GM18870 (cell line): ENCODE data around the gene AMPH.
"Not testable (repeated sequence)": the region's sequence is repeated elsewhere in the genome, so short reads cannot be mapped to it uniquely, and the experiment has no call there.

Experiments
- ATAC-seq: cut with Tn5 transposase; IDR thresholded peaks from one replicate; pipeline ENCODE4 v1.9.1; 2021; ENCODE audit warnings: moderate library complexity; ENCODE audit not compliant: unreplicated experiment

AMPH gene

GRCh38 chr7:38398725-38399321 lies 232.3 kb downstream of the AMPH start:
- ATAC-seq = no peak

GRCh38 chr7:38396852-38397251 lies 234.3 kb downstream of the AMPH start:
- no peak for ATAC-seq

GRCh38 chr7:38395921-38396552 lies 235.1 kb downstream of the AMPH start:
- ATAC-seq = not testable (repeated sequence)

DNA sequence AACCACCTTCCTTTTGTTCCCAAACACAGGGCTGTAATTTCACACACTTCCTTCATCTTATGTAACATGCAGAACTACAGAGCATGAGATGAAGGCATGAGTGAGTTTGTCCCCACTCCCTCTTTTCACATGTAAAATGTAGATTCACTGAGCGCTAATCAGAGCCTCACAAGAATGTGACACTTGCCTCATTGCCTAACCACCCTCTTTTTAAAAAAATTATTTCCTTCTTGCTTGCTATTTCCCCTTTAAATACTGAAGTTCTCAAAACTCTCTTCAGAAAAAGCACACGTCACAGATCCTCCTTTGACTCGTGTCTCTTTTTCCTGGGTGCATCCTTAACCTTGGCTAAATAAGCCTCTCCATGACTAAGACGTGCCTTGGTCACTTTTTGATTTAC lies 236.5 kb downstream of the AMPH start:
- no peak for ATAC-seq

GRCh38 chr7:38393874-38394273 lies 237.3 kb downstream of the AMPH start:
- ATAC-seq = peak; percentile 58

DNA sequence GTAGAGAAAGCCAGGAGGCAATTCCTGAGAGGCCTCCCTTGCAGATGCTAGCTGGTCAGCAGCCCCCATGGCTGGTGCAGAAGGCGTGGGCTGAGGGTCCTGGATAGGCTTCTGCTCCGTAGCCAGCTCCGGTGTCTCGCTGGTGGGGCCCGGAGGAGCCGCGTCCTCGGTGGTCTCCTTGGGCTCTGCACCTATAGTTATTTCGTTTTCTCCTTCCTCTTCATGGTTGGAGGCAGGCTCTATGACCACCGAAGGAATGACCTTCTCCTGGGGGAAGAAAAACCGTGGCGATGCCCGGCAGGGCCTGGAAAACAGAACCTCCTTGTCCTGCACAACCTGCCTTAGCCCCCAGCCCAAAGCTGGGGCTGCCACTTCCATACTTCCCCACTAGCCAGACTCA lies 239.4 kb downstream of the AMPH start:
- ATAC-seq = no peak

- no peak for ATAC-seq
Observed at GRCh38 chr7:38385682-38386081, 245.5 kb downstream of the AMPH start.

DNA sequence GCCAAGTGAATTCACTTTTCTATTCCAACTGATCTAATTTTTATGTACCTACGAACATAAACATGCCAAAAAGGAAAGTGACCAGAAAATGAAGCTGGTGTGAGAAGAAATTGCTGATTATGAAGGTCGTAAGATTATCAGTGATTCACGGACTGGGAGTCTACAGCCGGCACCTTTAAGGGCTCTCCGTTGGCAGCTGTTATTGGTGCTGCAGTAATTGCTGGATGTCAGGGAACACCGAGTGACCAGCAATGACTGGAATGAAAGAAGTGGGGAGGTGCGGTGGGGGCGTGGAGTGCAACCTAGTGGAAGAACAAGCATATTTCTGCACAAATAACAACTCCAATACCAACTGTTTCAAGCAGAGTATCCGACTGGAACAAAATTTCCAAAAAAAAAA lies 247.9 kb downstream of the AMPH start:
- no peak for ATAC-seq

DNA sequence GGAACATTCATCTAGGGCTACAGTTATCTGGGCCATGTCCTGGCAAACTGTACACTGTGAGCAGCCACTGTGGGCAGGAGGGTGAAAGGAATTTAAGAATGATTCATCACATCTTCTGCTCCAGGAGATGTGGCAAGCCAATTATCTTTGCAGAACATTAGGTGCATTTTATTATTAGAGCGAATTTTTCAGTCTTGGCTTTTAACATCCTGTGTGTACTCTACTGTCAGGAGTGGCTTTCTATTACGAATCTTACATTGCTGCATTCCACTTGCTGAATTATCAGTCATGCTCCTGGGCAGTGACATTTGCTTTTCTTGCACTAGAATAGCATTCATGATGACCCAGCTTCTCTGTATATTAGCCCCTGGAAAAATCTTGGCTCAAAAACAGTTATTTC lies 248.5 kb downstream of the AMPH start:
- ATAC-seq = no peak

DNA sequence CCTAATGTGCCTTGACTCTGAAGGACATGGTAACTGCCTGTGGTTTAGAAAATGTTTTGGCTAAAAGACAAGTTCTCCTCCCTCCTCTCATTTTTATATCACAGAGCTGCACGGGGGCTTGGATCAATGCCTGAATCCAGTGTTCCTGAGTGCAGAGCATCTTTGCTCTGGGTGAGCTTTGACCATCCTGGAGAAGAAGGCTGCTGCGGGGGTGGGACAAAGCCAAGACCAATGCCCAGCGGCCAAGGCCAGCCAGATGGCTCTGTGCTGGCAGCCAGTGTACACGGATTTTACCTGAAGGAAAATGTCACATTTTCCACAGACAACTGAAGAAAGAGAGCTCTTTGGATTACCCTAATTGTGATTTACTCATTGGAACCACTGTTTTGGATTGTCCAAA lies 255.7 kb downstream of the AMPH start:
- ATAC-seq = no peak

DNA sequence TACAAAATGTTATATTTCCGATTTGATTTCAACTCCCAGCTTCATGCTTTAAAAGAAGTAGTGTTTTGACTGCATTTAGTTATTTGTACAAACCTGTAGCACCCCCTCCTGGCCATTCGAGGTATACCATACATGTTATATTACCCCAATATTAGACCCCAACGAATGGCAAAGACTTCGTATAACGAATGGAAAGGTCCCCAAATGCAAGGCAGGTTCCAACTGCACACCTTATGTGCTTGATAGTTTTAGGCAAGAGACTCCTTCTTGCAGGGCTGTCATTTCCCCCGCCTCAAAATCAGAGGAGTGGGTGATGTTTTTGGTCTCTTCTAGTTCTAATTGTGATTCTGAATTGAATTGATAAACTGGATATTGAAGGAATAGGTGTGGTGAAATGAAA lies 256.7 kb downstream of the AMPH start:
- no peak for ATAC-seq

DNA sequence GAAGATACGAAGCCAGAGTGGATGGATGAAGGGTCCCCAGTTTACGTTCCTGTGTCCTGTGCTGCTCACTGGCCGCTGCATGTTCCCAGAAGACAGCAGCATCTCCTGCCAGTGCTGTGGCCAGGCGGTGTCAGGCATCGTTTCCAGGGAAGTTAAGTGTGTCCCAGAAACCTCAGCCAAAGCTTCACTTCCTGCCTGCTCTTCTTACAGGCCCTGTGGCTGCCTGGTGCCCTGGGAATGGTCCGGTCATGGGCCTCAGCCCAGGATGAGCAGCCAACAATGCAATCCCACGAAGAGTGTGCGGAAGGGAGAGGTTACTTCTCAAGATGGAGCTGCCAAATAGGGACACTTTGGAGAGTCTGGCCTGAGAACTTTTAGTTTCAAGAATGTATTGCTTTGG lies 258.0 kb downstream of the AMPH start:
- no peak for ATAC-seq

GRCh38 chr7:38372290-38372689 lies 258.9 kb downstream of the AMPH start:
- no peak for ATAC-seq

DNA sequence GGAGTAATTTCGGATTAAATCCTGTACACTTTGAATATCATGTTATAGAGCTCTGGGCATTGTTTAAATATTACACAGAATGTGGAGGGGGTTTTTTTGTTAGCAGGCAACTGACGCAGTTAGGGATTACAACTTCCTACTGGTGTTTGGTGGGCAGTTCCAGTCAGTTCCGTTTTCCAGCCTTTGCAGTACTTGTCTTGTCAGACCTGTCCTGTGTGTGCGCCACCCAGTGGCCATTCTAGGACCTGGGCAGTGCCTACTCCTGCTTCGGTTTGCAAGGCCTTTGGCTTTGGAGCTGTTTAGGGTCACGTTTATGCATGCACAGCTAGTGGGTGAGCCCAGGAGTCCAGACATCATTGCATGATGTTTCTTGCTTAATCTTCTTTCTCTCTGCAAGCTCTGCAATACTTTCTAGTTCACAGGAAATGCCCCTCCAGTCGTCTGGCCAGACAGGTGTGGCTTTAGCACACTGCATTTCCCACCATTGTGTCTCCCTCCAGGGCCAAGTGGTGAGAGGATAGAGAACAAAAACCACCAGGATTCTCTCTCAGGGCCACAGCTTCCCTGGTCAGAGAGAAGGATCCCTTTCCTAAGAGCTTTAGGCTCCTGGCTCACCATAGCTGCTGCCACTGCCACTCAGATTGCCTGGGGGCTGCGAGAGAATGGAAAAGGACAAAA lies 261.2 kb downstream of the AMPH start:
- ATAC-seq = peak; percentile 76

- ATAC-seq = no peak
Observed at GRCh38 chr7:38368191-38368605, 263.0 kb downstream of the AMPH start.

DNA sequence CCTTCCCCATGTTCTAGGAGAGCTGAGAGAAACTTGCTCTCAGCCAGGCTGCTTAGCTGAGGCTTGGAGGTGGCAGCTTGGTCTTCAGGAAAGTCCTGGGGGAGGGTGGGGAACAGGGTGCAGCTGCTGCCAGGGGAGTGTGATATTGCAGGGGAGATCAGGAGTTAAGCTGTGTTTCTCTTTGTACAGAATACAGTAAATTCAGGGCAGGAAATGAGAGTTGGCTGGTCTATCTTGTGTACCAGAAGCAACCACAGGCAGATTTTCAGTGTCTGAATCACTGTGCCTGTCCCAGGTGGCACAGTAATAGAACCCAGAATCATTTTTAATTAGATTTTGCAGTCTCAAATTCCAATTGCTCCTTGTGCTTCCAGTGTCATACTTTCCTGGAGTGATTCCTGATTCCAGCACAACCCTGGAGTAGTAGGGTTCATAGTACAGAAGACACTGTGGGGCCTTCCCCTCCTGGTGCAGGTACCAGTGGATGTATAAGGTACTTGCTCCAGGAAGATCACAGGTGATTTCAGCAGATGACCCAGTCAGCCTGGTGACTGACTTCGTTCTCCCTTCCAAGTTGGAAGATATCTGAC lies 263.8 kb downstream of the AMPH start:
- peak; percentile 74 for ATAC-seq

DNA sequence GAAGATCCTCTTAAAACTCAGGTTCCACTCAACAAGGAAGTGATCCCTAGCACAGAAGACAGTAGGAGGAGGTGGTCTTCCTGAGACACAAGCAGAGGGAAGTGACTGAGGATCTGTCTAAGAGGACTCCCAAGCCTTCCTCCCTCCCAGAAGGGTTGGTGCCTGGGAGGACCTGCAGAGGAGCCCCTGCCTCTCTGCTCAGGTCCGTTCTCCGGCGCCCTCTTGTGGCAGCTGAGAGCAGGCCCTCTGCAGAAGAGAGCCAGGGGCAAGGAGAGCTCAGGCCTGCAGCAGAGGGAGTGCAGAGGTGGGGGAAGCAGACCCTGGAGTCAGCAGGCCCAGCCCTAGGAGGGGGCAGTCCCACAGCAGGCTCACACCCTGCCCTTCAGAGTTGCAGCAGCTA lies 267.8 kb downstream of the AMPH start:
- not testable (repeated sequence) for ATAC-seq

DNA sequence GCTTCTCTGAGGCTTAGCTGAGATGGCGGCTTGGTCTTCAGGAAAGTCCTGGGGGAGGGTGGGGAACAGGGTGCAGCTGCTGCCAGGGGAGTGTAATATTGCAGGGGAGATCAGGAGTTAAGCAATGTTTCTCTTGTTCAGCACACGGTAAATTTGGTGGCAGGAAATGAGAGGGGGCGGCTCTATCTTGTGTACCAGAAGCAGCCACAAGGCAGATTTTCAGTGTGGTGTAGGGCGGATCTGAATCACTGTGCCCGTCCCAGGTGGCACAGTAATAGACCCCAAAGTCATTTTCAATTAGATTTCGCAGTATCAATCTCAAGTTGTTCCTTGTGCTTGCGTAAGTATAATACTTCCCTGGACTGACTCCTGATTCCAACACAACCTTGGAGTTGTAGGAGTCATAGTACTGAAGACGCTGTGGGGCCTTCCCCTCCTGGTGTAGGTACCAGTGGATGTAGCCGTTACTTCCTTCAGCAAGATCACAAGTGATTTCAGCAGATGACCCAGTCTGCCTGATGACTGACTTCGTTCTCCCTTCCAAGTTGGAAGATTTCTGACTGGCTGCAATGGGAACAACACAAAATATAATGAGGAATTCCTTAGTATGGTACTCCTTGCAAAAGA lies 268.4 kb downstream of the AMPH start:
- ATAC-seq = peak; percentile 28

GRCh38 chr7:38360776-38361175 lies 270.4 kb downstream of the AMPH start:
- ATAC-seq = no peak

GRCh38 chr7:38359071-38359601 lies 272.0 kb downstream of the AMPH start:
- ATAC-seq = peak; percentile 71

DNA sequence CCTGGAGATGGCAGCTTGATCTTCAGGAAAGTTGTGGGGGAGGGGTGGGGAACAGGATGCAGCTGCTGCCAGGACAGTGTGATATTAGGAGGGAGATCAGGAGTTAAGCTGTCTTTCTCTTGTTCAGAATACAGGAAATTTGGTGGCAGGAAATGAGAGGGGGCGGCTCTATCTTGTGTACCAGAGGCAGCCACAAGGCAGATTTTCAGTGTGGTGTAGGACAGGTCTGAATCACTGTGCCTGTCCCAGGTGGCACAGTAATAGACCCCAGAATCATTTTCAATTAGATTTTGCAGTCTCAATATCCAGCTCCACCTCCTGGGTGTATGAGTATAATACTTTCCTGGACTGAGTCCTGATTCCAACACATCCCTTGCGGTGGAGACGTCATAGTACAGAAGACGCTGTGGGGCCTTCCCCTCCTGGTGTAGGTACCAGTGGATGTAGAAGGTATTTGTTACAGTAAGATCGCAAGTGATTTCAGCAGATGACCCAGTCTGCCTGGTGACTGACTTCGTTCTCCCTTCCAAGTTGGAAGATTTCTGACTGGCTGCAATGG lies 272.8 kb downstream of the AMPH start:
- ATAC-seq = peak; percentile 29
